OCI-LY3 (cell line): ENCODE data around the gene CECR2.
"Not testable (repeated sequence)": the region's sequence is repeated elsewhere in the genome, so short reads cannot be mapped to it uniquely, and the experiment has no call there.

Source experiments
- H2AFZ ChIP-seq: fragments of 200-600, 300-600 bp; shearing (Covaris generic); 2 replicates; pipeline ENCODE4 v1.6.0; 2014; ENCODE audit warnings: antibody characterized with exemption, low read depth, low read length
- H3K27ac ChIP-seq: fragments of 200-600, 300-600 bp; sonication (generic); 2 replicates; pipeline ENCODE4 v1.5.1; 2014; ENCODE audit warnings: mild to moderate bottlenecking, low read length, moderate library complexity, mixed read lengths
- H3K27me3 ChIP-seq: fragments of 200-600, 300-600 bp; sonication (generic); 2 replicates; pipeline ENCODE4 v1.6.1; 2014; ENCODE audit warnings: low read depth, low read length, mixed read lengths
- H3K36me3 ChIP-seq: fragments of 200-600, 300-600 bp; sonication (generic); replicated peaks from 2 replicates; pipeline ENCODE3; 2014; ENCODE audit warnings: low read depth, low read length, mixed read lengths
- H3K4me1 ChIP-seq: fragments of 300-600, 200-600 bp; sonication (generic); 2 replicates; pipeline ENCODE4 v1.6.1; 2014; ENCODE audit warnings: low read length, mixed read lengths
- H3K4me2 ChIP-seq: fragments of 200-600, 300-600 bp; sonication (generic); 2 replicates; pipeline ENCODE4 v1.6.1; 2014; ENCODE audit warnings: low read length, mixed read lengths
- H3K4me3 ChIP-seq: fragments of 300-600, 200-600 bp; sonication (generic); 2 replicates; pipeline ENCODE4 v1.5.1; 2014; ENCODE audit warnings: antibody characterized with exemption, mild to moderate bottlenecking, low read length, moderate library complexity
- H3K79me2 ChIP-seq: fragments of 300-600, 200-600 bp; shearing (Covaris generic); 2 replicates; pipeline ENCODE4 v1.6.1; 2014; ENCODE audit warnings: mild to moderate bottlenecking, low read length, mixed read lengths
- H3K9ac ChIP-seq: fragments of 300-600, 200-600 bp; shearing (Covaris generic); 2 replicates; pipeline ENCODE4 v1.6.0; 2014; ENCODE audit warnings: mild to moderate bottlenecking, low read length, moderate library complexity
- H3K9me3 ChIP-seq: fragments of 200-600, 300-600 bp; shearing (Covaris generic); 2 replicates; pipeline ENCODE4 v1.6.1; 2014; ENCODE audit warnings: low read length, mixed read lengths; ENCODE audit not compliant: insufficient read depth
- H4K20me1 ChIP-seq: fragments of 200-600, 300-600 bp; sonication (generic); 2 replicates; pipeline ENCODE4 v1.6.1; 2016; ENCODE audit warnings: low read length, mixed read lengths; ENCODE audit not compliant: insufficient read depth
- EZH2phosphoT487 ChIP-seq: fragments of 200-600 bp; shearing (Covaris generic); IDR thresholded peaks from 2 replicates; pipeline ENCODE4 v1.6.1; 2018; ENCODE audit warnings: antibody characterized with exemption, mixed run types, low read depth
- TF ChIP-seq, protein P1 (sequence below): fragments of 200-600, 300-600 bp; sonication (generic); IDR thresholded peaks from 2 replicates; pipeline ENCODE4 v1.5.1; 2014; ENCODE audit warnings: antibody characterized with exemption, low read length, low read depth

CECR2 gene

GRCh38 chr22:17562906-17563870 lies 193.9 kb downstream of the CECR2 start, which contains the start of gene SLC25A18:
SLC25A18 (plus strand) TSS chr22:17563498; CDS start chr22:17579945, 16,447 bp downstream.
- no peak within 1 kb of the TSS for H3K9ac ChIP-seq
- peaks cover 24% of the 10 kb centered on the region for H3K27me3 ChIP-seq
- no peak within 1 kb of the TSS for H2AFZ ChIP-seq
- no peaks in the 10 kb centered on the region for H3K36me3 ChIP-seq
- no peak for TF ChIP-seq EZH2phosphoT487
- TF ChIP-seq, protein P1, sequence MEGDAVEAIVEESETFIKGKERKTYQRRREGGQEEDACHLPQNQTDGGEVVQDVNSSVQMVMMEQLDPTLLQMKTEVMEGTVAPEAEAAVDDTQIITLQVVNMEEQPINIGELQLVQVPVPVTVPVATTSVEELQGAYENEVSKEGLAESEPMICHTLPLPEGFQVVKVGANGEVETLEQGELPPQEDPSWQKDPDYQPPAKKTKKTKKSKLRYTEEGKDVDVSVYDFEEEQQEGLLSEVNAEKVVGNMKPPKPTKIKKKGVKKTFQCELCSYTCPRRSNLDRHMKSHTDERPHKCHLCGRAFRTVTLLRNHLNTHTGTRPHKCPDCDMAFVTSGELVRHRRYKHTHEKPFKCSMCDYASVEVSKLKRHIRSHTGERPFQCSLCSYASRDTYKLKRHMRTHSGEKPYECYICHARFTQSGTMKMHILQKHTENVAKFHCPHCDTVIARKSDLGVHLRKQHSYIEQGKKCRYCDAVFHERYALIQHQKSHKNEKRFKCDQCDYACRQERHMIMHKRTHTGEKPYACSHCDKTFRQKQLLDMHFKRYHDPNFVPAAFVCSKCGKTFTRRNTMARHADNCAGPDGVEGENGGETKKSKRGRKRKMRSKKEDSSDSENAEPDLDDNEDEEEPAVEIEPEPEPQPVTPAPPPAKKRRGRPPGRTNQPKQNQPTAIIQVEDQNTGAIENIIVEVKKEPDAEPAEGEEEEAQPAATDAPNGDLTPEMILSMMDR, result no peak
- H3K9me3 ChIP-seq, result no peaks in the 10 kb centered on the region
- peaks cover 4% of the 10 kb centered on the region for H3K4me1 ChIP-seq
- H3K4me3 ChIP-seq, result no peak within 1 kb of the TSS
- H3K79me2 ChIP-seq, result no peaks in the 10 kb centered on the region
- H3K27ac ChIP-seq, result no peak within 1 kb of the TSS
- no peak within 1 kb of the TSS for H3K4me2 ChIP-seq
- no peaks in the 10 kb centered on the region for H4K20me1 ChIP-seq

GRCh38 chr22:17563936-17564391 lies 194.7 kb downstream of the CECR2 start:
- H3K9me3 ChIP-seq, result no peaks in the 10 kb centered on the region
- no peaks in the 10 kb centered on the region for H4K20me1 ChIP-seq
- H2AFZ ChIP-seq, result no peak overlapping the region
- no peak for TF ChIP-seq EZH2phosphoT487
- TF ChIP-seq, protein P1, result no peak
- H3K27ac ChIP-seq, result no peak overlapping the region
- peaks cover 22% of the 10 kb centered on the region for H3K27me3 ChIP-seq
- H3K4me2 ChIP-seq, result no peak overlapping the region
- H3K79me2 ChIP-seq, result no peaks in the 10 kb centered on the region
- no peak overlapping the region for H3K9ac ChIP-seq
- H3K4me1 ChIP-seq, result peaks cover 1% of the 10 kb centered on the region
- no peaks in the 10 kb centered on the region for H3K36me3 ChIP-seq
- H3K4me3 ChIP-seq, result no peak overlapping the region

GRCh38 chr22:17566016-17566687 lies 196.9 kb downstream of the CECR2 start:
- H3K79me2 ChIP-seq, H3K36me3 ChIP-seq, H3K27ac ChIP-seq, H3K9ac ChIP-seq, H3K4me3 ChIP-seq, H3K4me1 ChIP-seq, H4K20me1 ChIP-seq, H3K4me2 ChIP-seq, H2AFZ ChIP-seq, H3K9me3 ChIP-seq: not testable (repeated sequence)
- H3K27me3 ChIP-seq, result peaks cover 29% of the 10 kb centered on the region

DNA sequence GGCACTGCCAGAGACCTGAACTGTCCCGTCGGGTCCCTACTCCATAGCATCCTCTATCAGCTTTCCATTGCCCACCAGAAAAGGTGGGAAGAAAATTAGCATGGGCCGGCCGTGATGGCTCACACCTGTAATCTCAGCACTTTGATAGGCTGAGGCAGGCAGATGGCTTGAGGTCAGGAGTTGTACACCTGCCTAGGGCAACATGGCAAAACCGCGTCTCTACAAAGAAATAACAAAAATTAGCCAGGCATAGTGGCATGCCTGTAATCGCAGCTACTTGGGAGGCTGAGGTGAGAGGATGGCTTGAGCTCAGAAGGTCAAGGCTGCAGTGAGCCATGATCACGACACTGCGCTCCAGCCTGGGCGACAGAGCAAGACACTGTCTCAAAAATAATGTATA lies 197.5 kb downstream of the CECR2 start:
- H3K79me2 ChIP-seq, result no peaks in the 10 kb centered on the region
- H3K27ac ChIP-seq, result no peak overlapping the region
- no peak overlapping the region for H3K9ac ChIP-seq
- TF ChIP-seq, protein P1, result no peak
- no peak for TF ChIP-seq EZH2phosphoT487
- no peaks in the 10 kb centered on the region for H3K36me3 ChIP-seq
- H3K27me3 ChIP-seq, result peaks cover 29% of the 10 kb centered on the region
- no peaks in the 10 kb centered on the region for H3K9me3 ChIP-seq
- no peak overlapping the region for H2AFZ ChIP-seq
- H3K4me1 ChIP-seq, result no peaks in the 10 kb centered on the region
- no peak overlapping the region for H3K4me3 ChIP-seq
- no peaks in the 10 kb centered on the region for H4K20me1 ChIP-seq
- no peak overlapping the region for H3K4me2 ChIP-seq
